Ovary (tissue), 3 donors: ENCODE measurements around the gene KIF16B.

Experiments used
- POLR2A ChIP-seq: fragments of 450-650 bp; IDR thresholded peaks from one replicate; pipeline ENCODE4 v1.6.1; 2017; ENCODE audit warnings: antibody characterized with exemption, mild to moderate bottlenecking, moderate library complexity
- TF ChIP-seq, protein P1 (sequence below), 3 donors: fragments of 450-650 bp in 2 of 3; fragments of 200-600 bp in 1 of 3; IDR thresholded peaks; one replicate each; pipeline versions ENCODE4 v1.5.1 to v1.8.0; 2016 to 2022; ENCODE audit warnings: antibody characterized with exemption in 3 of 3, mild to moderate bottlenecking in 1 of 3
- donor health status: DM: no; HTN: no; CAD: no.

DNA sequence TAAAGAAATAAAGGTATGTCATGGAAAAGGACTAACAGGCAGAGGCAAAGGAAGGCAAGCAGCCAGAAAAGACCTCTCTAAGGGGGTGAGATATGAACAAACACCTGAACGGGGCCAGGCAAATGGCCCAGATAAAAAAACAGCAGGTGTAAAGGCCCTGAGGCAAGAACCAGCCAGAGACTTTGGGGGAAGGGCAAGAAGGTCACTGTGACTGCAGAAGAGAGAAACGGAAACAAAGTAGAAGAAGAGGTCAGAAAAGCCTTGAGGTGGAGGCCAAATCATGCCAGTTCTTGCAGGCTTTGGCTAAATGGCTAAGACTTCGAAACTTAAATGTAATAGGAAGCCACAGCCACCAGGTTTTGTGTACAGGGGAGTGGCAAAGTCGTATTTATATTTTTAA is 30.8 kb downstream of the KIF16B start:
- no peak for TF ChIP-seq POLR2A
- TF ChIP-seq, protein P1, sequence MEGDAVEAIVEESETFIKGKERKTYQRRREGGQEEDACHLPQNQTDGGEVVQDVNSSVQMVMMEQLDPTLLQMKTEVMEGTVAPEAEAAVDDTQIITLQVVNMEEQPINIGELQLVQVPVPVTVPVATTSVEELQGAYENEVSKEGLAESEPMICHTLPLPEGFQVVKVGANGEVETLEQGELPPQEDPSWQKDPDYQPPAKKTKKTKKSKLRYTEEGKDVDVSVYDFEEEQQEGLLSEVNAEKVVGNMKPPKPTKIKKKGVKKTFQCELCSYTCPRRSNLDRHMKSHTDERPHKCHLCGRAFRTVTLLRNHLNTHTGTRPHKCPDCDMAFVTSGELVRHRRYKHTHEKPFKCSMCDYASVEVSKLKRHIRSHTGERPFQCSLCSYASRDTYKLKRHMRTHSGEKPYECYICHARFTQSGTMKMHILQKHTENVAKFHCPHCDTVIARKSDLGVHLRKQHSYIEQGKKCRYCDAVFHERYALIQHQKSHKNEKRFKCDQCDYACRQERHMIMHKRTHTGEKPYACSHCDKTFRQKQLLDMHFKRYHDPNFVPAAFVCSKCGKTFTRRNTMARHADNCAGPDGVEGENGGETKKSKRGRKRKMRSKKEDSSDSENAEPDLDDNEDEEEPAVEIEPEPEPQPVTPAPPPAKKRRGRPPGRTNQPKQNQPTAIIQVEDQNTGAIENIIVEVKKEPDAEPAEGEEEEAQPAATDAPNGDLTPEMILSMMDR (IDR thresholded peaks at IDR 0.05), result no peak
